NCI-H446 (cell line): ENCODE measurements around the gene PFN3.
A peak's percentile ranks its signal among the peaks of the same experiment; 100 is the strongest.

Experiments used
- DNase-seq, 2 experiments: peaks; one replicate each; lab custom pipeline; 2025; lab: John Stamatoyannopoulos, UW

The PFN3 gene

DNA sequence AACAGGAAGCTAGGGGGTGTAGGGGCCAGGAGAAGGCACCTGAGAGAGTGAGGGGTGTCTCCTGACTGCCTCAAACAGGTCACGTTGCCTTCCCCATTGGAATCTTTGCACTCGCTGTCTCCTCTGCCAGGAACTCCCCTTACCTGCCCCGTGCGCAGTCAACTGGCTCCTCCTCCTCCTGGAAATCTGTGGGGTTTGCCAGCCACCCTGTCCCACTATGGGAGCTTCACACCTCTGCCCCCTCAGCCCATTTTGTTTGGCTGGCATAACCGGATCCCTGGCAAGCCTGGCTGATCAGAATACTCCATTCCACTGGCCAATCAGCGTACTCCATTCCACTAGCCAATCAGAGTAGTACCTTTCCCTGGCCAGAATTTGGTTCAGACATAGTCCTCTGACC, 26.7 kb downstream of the PFN3 start:
- no peak for DNase-seq

- DNase-seq: no peak
Observed at GRCh38 chr5:177372910-177373309, 27.6 kb downstream of the PFN3 start.

DNA sequence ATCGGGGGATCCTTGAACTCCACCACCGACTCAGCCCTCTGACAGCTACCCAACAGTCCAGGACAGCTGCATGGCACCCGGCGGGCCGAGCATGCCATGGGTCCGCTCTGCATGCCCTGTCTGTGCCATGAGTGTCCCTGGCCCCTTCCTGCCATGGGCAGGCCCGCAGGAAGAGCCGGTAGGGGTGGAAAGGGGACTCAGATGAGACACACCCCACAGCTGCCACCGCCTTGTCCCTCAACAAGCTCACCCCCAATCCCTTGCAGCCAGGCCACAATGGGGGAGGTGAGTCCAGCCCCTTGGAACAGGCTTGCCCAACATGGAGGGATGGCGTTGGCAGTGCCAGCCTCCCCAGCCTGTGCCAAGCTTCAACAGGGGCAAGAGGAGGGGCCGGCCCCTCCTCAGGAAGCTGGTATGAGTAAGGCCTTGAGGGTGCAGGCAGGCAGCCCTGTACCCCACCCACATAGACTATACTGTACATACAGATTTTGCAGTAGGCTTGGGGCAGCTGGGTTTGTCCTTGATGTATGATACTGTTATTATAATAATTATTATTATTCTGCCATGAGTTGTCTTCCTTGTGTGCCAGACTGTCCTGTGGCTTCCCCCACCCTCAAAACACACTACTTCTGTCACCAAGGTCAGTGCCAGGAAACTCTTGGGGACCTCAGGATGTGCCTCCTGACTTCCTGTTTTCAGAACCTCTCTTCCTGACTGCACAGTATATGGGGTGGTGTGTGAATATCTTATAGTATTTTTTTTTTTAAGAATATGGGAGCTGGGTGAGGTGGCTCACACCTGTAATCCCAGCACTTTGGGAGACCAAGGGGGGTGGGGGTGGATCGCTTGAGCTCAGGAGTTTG, 28.2 kb downstream of the PFN3 start:
- DNase-seq: no peak

GRCh38 chr5:177371120-177372033, 29.1 kb downstream of the PFN3 start:
- no peak for DNase-seq

GRCh38 chr5:177370488-177371119, 29.9 kb downstream of the PFN3 start:
- DNase-seq: peak; percentile 42 to 86

GRCh38 chr5:177369645-177370440, 30.6 kb downstream of the PFN3 start:
- no peak for DNase-seq

DNA sequence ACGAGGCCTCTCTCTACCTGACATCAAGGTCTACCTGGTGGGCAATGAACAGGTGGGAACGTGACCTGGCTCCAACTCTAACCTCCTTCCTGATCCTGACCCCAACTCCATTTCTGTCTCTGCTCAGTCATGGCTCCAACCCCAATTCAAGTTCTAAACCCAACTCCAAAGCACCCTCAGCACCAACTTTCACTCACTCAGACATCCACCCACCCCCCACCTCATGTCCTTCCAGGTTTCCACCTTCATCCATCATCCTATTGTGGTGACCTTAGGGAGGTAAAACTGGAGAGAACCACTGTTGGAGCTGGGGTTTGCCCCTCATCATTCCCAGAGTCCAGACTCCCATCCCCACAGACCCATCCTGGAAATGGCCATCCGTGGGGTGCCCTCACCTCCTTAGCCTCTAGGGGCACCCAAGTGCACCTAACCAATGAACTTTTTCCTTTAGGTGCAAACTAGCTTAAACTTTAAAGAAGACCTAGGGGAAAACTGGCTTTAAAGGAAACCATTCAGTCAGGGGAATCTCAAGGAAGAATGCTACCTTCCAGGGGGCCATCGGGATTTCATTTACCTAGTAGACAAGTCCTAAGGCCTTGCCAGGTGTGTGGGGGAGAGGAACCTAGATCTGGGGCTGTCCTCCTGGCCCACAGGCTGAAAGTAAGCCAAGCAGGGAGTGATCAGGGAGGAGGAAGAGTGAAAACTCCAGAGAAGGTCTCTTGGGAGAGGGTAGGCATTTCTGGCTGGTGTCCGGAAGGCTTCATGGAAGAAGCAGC, 31.4 kb downstream of the PFN3 start:
- DNase-seq: no peak

DNA sequence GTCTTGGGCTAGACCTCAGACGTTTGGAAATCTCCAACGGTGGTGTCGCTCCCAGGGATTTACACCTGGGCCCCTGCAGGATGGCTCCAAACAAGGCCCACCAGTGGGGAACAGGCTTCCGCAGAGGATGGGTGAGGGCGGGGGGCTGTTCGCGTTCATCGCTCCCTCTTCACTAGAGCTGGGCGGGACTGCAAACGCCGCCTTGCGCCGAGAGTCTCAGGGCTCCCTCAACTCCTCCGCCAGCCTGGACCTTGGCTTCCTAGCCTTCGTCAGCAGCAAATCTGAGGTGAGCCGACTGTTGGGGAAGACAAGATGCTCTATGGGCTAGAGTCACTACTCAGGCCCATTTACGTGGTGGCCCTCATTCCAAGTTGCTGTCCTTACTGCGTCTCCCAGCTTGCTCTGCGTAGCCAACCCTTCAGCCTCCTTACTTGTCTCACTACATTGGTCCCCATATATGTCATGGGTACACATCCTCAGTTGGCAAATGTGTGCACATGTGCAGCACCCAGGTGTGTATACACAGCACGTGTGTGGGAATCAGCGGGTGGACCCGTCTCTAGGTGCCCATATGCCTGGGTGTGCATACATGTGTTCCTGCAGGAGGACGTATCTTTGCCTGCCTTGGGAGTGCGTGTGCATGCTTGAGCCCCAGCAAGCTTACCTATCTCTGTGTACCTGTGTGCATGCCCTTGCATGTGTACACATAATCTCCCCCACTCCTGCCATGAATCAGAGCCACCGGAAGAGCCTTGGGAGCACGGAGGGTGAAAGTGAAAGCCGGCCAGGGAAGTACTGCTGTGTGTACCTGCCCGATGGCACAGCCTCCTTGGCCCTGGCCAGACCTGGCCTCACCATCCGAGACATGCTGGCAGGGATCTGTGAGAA, 32.2 kb downstream of the PFN3 start:
- no peak for DNase-seq

DNA sequence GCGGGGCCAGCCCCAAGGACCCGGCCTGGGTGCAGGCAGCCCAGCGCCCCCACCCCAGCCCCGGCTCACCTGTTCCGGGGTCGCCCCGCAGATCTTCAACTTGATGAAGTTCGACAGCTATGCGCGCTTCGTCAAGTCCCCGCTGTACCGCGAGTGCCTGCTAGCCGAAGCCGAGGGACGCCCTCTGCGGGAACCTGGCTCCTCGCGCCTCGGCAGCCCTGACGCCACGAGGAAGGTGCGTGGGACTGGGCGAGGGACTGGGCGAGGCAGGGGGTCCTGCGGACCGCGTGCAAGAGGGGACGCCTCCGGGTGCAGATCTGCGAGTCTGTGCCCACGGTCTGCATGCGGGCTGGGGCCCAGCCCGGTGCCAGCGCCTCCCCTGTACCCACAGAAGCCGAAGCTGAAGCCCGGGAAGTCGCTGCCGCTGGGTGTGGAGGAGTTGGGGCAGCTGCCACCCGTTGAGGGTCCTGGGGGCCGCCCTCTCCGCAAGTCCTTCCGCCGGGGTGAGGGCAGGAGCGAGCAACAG, 33.1 kb downstream of the PFN3 start:
- DNase-seq: no peak

DNA sequence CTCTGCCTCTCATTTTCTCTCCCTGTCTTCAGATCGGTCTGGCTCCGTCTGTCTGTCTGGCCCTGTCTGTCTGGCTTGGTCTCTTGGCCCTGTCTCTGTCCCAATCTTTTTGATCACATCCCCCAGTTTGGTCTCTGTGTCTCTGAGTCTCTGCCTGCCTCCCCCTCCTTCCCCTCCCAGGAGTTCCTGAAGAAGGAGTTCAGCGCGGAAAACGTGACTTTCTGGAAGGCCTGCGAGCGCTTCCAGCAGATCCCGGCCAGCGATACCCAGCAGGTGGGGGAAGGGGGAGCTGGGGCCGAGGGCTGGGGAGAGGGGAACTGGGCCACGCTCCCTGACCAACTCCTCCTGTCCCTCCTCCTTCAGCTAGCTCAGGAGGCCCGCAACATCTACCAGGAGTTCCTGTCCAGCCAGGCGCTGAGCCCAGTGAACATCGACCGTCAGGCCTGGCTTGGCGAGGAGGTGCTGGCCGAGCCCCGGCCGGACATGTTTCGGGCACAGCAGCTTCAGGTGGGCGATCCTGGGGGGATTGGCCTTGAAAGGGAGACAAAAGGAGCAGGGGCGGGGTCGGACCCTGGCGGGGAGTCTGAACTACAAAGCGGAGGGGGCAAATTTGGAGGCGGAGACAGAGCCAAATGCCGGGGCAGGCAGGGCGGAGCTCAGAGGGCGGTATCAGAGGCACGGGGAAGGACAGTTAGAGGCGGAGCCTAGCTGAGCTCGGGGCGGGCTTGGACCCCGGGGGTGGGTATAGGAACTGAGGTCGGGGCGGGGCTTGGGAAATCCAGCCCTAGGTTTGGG, 33.7 kb downstream of the PFN3 start:
- DNase-seq: no peak

GRCh38 chr5:177365845-177366527, 34.5 kb downstream of the PFN3 start:
- DNase-seq: no peak

- DNase-seq: no peak
Observed at GRCh38 chr5:177364159-177364962, 36.1 kb downstream of the PFN3 start.

GRCh38 chr5:177363565-177363964, 36.9 kb downstream of the PFN3 start:
- DNase-seq: no peak

DNA sequence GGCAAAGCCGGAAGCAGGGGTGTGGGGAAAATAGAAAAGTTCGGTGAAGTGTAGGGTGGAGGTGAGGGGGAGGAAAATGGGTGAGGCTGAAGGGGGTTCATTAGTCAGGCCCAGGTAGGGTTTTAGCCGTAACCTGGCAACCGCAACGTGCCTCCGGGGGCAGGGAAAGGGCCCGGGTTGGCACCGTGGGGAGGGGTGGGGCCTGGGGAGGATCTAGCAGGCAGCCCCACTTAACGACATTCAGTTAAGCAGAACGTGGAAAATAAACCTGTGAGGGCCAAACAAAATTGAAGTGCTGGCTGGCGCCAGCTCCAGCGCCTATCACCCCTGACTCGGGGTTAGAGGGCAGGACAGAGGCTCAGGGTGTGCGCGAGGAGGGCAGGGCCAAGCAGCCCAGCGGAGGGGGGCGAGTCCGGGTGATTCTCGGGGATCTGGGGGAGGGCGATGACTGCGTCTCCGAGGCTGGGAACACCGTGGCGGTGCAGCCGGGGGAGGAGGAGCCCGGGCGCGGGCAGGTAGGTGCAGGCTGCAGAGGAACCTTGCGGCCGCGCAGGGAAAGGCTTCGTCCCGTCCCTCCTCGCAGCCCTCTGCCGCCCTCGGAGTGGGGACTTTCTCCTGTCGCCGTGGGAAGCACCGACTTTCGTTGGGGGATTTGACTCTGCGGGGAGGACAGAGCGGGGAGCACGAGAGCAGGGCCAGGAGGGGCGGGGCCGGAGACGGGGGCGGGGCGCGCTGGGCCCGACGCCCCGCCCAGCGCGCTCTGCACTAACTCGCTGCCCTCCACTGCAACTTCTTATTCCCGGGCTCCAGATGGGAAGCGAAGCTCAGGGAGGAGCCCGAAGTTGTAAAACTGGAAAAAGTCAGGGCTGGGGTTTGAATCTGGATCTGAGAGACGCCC, 37.6 kb downstream of the PFN3 start:
- no peak for DNase-seq

- no peak for DNase-seq
Observed at GRCh38 chr5:177362292-177362609, 38.2 kb downstream of the PFN3 start.
